GM18505 (cell line): ENCODE data around the gene BRPF3.
"Not testable (repeated sequence)": the region's sequence is repeated elsewhere in the genome, so short reads cannot be mapped to it uniquely, and the experiment has no call there.

ENCODE experiments used
- ATAC-seq: cut with Tn5 transposase; IDR thresholded peaks from one replicate; pipeline ENCODE4 v1.9.1; 2021; ENCODE audit not compliant: unreplicated experiment
- POLR2A ChIP-seq: IDR thresholded peaks from 4 replicates; pipeline ENCODE4 v1.6.1; 2011; ENCODE audit warnings: borderline replicate concordance; ENCODE audit not compliant: insufficient read depth, insufficient read length; ENCODE audit errors: extremely low read depth

BRPF3 gene

GRCh38 chr6:36209606-36210005 is 13.1 kb downstream of the BRPF3 start:
- no peak for TF ChIP-seq POLR2A
- ATAC-seq, result no peak

- no peak for TF ChIP-seq POLR2A
Measured at GRCh38 chr6:36210182-36210581, 13.6 kb downstream of the BRPF3 start.

GRCh38 chr6:36210886-36211595 is 14.5 kb downstream of the BRPF3 start:
- ATAC-seq, result no peak
- no peak for TF ChIP-seq POLR2A

More at GRCh38 chr6:36210182-36210581, 13.6 kb downstream of the BRPF3 start:
- no peak for ATAC-seq

GRCh38 chr6:36216559-36216958 is 20.0 kb downstream of the BRPF3 start:
- ATAC-seq, result no peak
- no peak for TF ChIP-seq POLR2A

GRCh38 chr6:36217188-36217587 is 20.6 kb downstream of the BRPF3 start:
- no peak for TF ChIP-seq POLR2A
- ATAC-seq, result no peak

GRCh38 chr6:36217946-36218345 is 21.4 kb downstream of the BRPF3 start:
- no peak for ATAC-seq
- TF ChIP-seq POLR2A, result no peak

- ATAC-seq, result not testable (repeated sequence)
Measured at GRCh38 chr6:36218516-36218915, 22.0 kb downstream of the BRPF3 start.

- ATAC-seq, result no peak
- no peak for TF ChIP-seq POLR2A
Measured at GRCh38 chr6:36219081-36219480, 22.5 kb downstream of the BRPF3 start.

GRCh38 chr6:36220226-36220625 is 23.7 kb downstream of the BRPF3 start:
- no peak for ATAC-seq
- no peak for TF ChIP-seq POLR2A

- ATAC-seq, result no peak
- TF ChIP-seq POLR2A, result no peak
Measured at GRCh38 chr6:36221674-36222073, 25.1 kb downstream of the BRPF3 start.

- ATAC-seq, result no peak
- TF ChIP-seq POLR2A, result no peak
Measured at GRCh38 chr6:36222924-36223323, 26.4 kb downstream of the BRPF3 start.

GRCh38 chr6:36223706-36224105 is 27.2 kb downstream of the BRPF3 start:
- ATAC-seq, result no peak
- no peak for TF ChIP-seq POLR2A

GRCh38 chr6:36224918-36225461 is 28.4 kb downstream of the BRPF3 start:
- ATAC-seq, result no peak
- TF ChIP-seq POLR2A, result no peak

- ATAC-seq, result no peak
Measured at GRCh38 chr6:36226438-36227047, 30.0 kb downstream of the BRPF3 start.

More at GRCh38 chr6:36226438-36227047, 30.0 kb downstream of the BRPF3 start:
- no peak for TF ChIP-seq POLR2A
